Vagina (tissue), 2 donors: Measurements from ENCODE around the gene UBE2G1.

Source experiments
- CTCF ChIP-seq, 3 experiments: fragments of 450-650 bp in 2 of 3; fragments of 200-600 bp in 1 of 3; sonication (generic) in 1 of 3; IDR thresholded peaks; one replicate each; pipeline ENCODE4 v1.5.1; 2017 to 2019; ENCODE audit warnings: antibody characterized with exemption in 3 of 3, mild to moderate bottlenecking in 2 of 3, moderate library complexity in 2 of 3
- POLR2A ChIP-seq, 2 donors: fragments of 450-650 bp; IDR thresholded peaks; one replicate each; pipeline ENCODE4 v1.6.1; 2017; ENCODE audit warnings: antibody characterized with exemption in 2 of 2, mild to moderate bottlenecking in 2 of 2, moderate library complexity in 2 of 2
- POLR2AphosphoS5 ChIP-seq, 2 donors: sonication (generic); formaldehyde crosslinking; IDR thresholded peaks; one replicate each; pipeline ENCODE4 v1.9.0; 2017; ENCODE audit warnings: antibody characterized with exemption in 2 of 2, mild to moderate bottlenecking in 2 of 2, low read depth in 1 of 2; ENCODE audit not compliant: insufficient read depth in 1 of 2

- no peak for TF ChIP-seq CTCF (IDR thresholded peaks at IDR 0.05)
- TF ChIP-seq POLR2AphosphoS5 (IDR thresholded peaks at IDR 0.05; ENCODE audit: insufficient read depth in 1 of 2, low read depth in 1 of 2) = no peak
- no peak for TF ChIP-seq POLR2A (IDR thresholded peaks at IDR 0.05)
Measured at GRCh38 chr17:4319221-4319620, 47.3 kb downstream of the UBE2G1 start.
